ENCODE data around the gene CHAF1B.

Gene CHAF1B

DNA sequence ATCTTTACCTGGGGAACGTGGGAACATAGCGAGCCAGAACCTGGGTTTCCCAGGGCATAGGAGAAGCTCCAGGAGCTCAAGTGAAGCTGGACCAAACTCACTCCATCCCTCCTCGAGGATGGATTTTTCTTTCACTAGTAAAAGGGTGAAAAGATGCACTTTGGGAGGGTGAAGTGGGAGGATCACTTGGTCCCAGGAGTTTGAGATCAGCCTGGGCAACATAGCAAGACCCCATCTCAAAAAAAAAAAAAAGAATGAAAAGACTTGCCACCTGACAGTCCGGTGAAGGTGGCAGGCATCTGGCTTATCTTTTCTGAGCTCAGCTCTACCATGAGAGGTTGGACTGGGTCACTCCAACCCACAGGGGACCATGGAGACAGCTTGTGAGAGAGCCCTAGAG is 42.3 kb downstream of the CHAF1B start:
- DNase-seq (ENCODE audit: insufficient read length, low spot score) (no peak), FAIRE-seq (no peak)
- TF ChIP-seq, protein P1, sequence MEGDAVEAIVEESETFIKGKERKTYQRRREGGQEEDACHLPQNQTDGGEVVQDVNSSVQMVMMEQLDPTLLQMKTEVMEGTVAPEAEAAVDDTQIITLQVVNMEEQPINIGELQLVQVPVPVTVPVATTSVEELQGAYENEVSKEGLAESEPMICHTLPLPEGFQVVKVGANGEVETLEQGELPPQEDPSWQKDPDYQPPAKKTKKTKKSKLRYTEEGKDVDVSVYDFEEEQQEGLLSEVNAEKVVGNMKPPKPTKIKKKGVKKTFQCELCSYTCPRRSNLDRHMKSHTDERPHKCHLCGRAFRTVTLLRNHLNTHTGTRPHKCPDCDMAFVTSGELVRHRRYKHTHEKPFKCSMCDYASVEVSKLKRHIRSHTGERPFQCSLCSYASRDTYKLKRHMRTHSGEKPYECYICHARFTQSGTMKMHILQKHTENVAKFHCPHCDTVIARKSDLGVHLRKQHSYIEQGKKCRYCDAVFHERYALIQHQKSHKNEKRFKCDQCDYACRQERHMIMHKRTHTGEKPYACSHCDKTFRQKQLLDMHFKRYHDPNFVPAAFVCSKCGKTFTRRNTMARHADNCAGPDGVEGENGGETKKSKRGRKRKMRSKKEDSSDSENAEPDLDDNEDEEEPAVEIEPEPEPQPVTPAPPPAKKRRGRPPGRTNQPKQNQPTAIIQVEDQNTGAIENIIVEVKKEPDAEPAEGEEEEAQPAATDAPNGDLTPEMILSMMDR (IDR thresholded peaks at IDR 0.05; ENCODE audit: insufficient read depth, missing control alignments), result no peak

DNA sequence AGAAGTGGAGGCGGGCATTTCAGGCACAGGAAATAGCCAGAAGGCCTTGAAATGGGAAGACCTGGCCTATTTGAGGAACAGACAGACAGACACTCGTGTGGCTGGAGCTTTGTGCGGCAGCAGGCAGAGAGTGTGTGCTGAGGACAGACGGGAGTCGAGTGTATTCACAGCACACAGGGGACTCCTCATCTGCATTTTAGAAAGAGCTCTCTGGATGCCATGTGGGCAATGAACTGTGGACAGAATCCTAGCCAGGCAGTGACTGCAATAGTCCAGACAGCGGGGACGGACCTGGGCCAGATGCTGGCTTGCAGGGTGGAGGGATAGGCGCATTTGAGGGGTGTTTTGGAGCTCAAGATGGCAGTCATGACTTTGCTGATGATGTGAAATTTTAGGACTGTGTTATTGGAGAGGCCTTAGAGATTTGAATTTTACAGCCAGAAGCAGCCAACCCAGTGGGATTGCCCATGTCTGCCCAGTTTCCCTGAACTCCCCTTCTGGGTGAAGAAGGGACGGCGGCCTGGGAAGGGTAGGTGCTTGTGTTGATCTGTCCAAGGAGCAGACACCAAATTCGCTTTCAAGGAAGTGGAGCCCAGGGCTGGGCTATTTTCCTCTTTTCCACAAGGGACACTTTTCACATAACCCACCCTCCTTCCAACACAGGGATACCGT is 43.7 kb downstream of the CHAF1B start:
- TF ChIP-seq, protein P1 (IDR thresholded peaks at IDR 0.05; ENCODE audit: insufficient read depth, missing control alignments), result no peak
- FAIRE-seq (no peak), DNase-seq (ENCODE audit: insufficient read length, low spot score) (no peak)

DNA sequence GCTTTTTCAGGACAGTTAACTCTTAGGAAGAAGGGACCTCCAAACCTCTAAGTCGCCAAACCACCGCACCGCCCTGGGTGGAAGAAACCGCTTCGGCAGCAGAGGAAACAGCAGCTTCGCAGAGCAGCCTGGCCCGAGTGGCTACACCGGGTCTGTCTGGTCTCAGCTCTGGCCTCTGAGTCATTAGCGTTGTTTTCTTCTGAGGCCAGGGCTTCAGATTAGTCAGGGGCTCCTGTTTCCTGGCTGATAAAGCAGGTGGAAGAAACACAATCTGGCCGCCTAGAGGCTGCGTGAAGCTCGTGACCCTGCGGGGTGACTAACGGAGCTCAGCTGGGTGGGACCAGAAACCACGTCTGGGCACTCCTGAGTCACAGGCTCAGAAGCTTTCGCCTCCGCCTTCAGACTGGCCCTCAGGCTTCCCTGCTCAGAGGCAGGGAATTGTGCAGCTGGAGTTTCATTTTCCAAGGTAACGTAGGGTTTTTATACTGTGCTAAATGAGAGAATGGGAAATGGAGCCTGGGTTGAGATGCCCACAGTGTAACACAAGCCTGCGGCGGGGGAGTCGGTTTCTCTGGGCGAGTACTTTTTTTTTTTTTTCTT is 44.9 kb downstream of the CHAF1B start:
- DNase-seq (ENCODE audit: insufficient read length, low spot score) (no peak), FAIRE-seq (no peak)
- TF ChIP-seq, protein P1 (IDR thresholded peaks at IDR 0.05; ENCODE audit: insufficient read depth, missing control alignments), result no peak

DNA sequence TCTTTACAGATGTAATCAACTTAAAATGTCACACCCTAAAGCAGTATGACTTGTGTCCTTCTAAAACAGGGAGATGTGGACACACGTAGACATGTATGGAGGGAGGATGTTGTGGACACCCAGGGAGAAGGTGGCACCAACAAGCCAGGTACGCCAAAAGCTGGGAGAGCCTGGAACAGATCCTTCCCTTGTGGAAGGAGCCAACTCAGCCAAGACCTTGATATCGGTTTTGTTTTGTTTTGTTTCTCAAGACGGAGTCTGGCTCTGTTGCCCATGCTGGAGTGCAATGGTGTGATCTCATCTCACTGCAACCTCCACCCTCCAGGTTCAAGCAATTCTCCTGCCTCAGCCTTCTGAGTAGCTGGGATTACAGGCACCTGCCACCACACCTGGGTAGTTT is 45.6 kb downstream of the CHAF1B start:
- FAIRE-seq, result no peak
- TF ChIP-seq, protein P1 (IDR thresholded peaks at IDR 0.05; ENCODE audit: insufficient read depth, missing control alignments), result no peak

DNA sequence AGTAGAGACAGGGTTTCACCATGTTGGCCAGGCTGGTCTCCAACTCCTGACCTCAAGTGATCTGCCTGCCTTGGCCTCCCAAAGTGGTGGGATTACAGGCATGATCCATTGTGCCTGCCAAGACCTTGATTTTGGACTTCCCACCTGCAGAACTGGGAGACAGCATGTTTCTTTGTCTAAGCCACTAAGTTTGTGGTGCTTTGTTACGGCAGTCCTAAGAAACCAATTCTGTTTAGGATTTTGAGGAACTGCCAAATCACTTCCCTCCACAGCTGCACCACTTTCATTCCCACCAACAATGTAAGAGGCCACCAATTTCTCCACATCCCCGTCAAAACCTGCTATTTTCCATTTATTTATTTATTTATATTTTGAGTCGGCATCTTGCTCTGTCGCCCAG is 46.1 kb downstream of the CHAF1B start:
- no peak for DNase-seq (ENCODE audit: insufficient read length, low spot score)
- TF ChIP-seq, protein P1 (IDR thresholded peaks at IDR 0.05; ENCODE audit: insufficient read depth, missing control alignments), result no peak
- FAIRE-seq, result no peak

More for the DNA sequence above, 45.6 kb downstream of the CHAF1B start:
- DNase-seq (ENCODE audit: insufficient read length, low spot score), result no peak

DNA sequence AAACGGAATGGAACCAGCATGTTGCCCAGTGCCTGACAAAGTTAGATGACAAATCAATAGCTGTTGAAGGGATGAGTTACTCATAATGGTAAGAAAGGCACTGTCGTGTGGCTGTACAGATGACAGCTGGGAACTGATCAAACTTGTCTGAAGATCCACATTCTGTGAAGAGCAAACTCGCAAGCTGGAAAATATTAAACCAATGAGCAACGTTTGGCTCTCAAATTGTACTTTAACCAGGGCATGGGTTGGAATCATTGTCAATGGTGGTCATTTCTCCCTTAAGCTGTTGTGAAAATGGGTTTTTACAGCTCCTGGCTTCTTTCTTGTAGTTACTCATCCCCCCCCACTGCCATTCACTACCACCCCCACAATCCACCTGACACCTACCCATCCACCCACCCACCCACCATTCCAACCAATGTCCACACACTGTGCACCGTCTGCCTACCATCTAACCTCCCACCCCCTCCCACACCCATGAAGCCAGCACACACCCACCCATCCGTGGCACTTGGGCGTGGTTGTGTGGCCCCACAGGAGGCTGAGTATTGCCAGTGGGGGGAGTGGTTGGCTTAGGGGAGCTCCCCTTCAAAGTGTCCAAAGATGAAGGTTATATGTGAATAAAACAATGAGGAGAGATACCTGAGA is 48.0 kb downstream of the CHAF1B start:
- FAIRE-seq, result no peak
- TF ChIP-seq, protein P1 (IDR thresholded peaks at IDR 0.05; ENCODE audit: insufficient read depth, missing control alignments), result no peak
- no peak for DNase-seq (ENCODE audit: insufficient read length, low spot score)

DNA sequence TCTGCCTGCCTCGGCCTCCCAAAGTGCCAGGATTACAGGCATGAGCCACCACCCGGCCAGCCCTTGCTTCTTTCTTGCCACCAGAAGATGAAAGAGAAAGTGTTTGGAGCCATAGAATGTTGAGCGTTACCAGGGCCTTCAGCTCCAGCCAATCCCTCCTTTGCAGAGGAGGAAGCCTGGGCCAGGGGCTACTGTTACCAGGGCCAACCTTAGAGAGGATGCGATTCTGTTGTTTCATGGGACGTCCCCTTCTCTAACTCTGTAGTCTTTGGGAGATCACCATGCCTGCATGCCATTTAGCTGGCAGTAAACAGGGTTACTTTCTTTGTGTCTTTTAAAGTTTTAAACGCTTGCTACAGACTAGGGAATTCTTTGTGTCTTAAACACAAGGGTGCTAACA is 49.0 kb downstream of the CHAF1B start:
- FAIRE-seq (no peak), DNase-seq (ENCODE audit: insufficient read length, low spot score) (no peak)
- TF ChIP-seq, protein P1 (IDR thresholded peaks at IDR 0.05; ENCODE audit: insufficient read depth, missing control alignments), result no peak
